WTC11 (cell line): ENCODE results near the gene KIAA1755. TPM values are rescaled to one million over a fixed set of nuclear protein-coding genes. Genes with fewer than 3 reads are reported as not detected.

Experiments used
- ATAC-seq: fragments of 200-7000 bp; cut with Tn5 transposase; 2 replicates; pipeline ENCODE4 v1.10.0; 2021; ENCODE audit warnings: mild to moderate bottlenecking, moderate library complexity
- CTCF ChIA-PET: fragments of 300-600 bp; sonication (Branson Sonifier 250); formaldehyde crosslinking; loops from one replicate; lab custom pipeline; 2021; ENCODE audit warnings: antibody characterized with exemption; lab: Charles Lee
- POLR2A ChIA-PET: fragments of 350-600 bp; sonication (Branson Sonifier 250); formaldehyde crosslinking; loops from one replicate; lab custom pipeline; 2021; ENCODE audit warnings: antibody characterized with exemption; lab: Charles Lee
- DNase-seq: peaks from one replicate; pipeline ENCODE4 v3.0.0; 2021; ENCODE audit warnings: low spot score
- H3K27ac Mint-ChIP-seq: 2 replicates; pipeline ENCODE4 v1.8.0; 2021; ENCODE audit warnings: mixed read lengths
- H3K27me3 Mint-ChIP-seq: 2 replicates; pipeline ENCODE4 v1.8.0; 2021; ENCODE audit warnings: low read depth, mild to moderate bottlenecking, moderate library complexity, mixed read lengths
- H3K36me3 Mint-ChIP-seq: 2 replicates; pipeline ENCODE4 v1.8.0; 2021; ENCODE audit warnings: mixed read lengths
- H3K4me1 Mint-ChIP-seq: 2 replicates; pipeline ENCODE4 v1.8.0; 2022; ENCODE audit warnings: mixed read lengths
- H3K4me3 Mint-ChIP-seq: 2 replicates; pipeline ENCODE4 v1.8.0; 2021; ENCODE audit warnings: mild to moderate bottlenecking, moderate library complexity, mixed read lengths
- H3K9me3 Mint-ChIP-seq: 2 replicates; pipeline ENCODE4 v1.8.0; 2021; ENCODE audit warnings: mixed read lengths
- AFF4 ChIP-seq: sonication (generic); formaldehyde crosslinking; IDR thresholded peaks from 2 replicates; pipeline ENCODE4 v1.8.1; 2023; ENCODE audit warnings: mild to moderate bottlenecking, missing genetic modification reagents, borderline replicate concordance
- CTCF ChIP-seq: fragments of 200-600 bp; IDR thresholded peaks from 2 replicates; pipeline ENCODE4 v1.8.0; 2022; ENCODE audit warnings: antibody characterized with exemption
- FOXK1 ChIP-seq: sonication (generic); formaldehyde crosslinking; IDR thresholded peaks from 2 replicates; pipeline ENCODE4 v1.8.0; 2022; ENCODE audit warnings: mild to moderate bottlenecking, moderate library complexity, missing genetic modification reagents
- FOXP4 ChIP-seq: sonication (generic); formaldehyde crosslinking; IDR thresholded peaks from 2 replicates; pipeline ENCODE4 v1.8.0; 2022; ENCODE audit warnings: mild to moderate bottlenecking, missing genetic modification reagents
- NFE2L1 ChIP-seq: sonication (generic); formaldehyde crosslinking; IDR thresholded peaks from 2 replicates; pipeline ENCODE4 v1.8.1; 2023; ENCODE audit warnings: missing genetic modification reagents
- NR2C2 ChIP-seq: sonication (generic); formaldehyde crosslinking; IDR thresholded peaks from 2 replicates; pipeline ENCODE4 v1.8.0; 2022; ENCODE audit warnings: mild to moderate bottlenecking, missing genetic modification reagents
- PRDM15 ChIP-seq: sonication (generic); formaldehyde crosslinking; IDR thresholded peaks from 2 replicates; pipeline ENCODE4 v1.8.0; 2022; ENCODE audit warnings: missing genetic modification reagents
- SMAD4 ChIP-seq: sonication (generic); formaldehyde crosslinking; IDR thresholded peaks from 2 replicates; pipeline ENCODE4 v1.8.0; 2022; ENCODE audit warnings: mild to moderate bottlenecking, missing genetic modification reagents
- TEAD1 ChIP-seq: sonication (generic); formaldehyde crosslinking; IDR thresholded peaks from 2 replicates; pipeline ENCODE4 v1.8.0; 2022; ENCODE audit warnings: mild to moderate bottlenecking, missing genetic modification reagents
- TEAD4 ChIP-seq: sonication (generic); formaldehyde crosslinking; IDR thresholded peaks from 2 replicates; pipeline ENCODE4 v1.8.0; 2022; ENCODE audit warnings: mild to moderate bottlenecking, missing genetic modification reagents
- ZNF281 ChIP-seq: sonication (generic); formaldehyde crosslinking; IDR thresholded peaks from 2 replicates; pipeline ENCODE4 v1.8.0; 2023; ENCODE audit warnings: mild to moderate bottlenecking, missing genetic modification reagents
- ZNF317 ChIP-seq: sonication (generic); formaldehyde crosslinking; IDR thresholded peaks from 2 replicates; pipeline ENCODE4 v1.8.1; 2023; ENCODE audit warnings: low read depth, mild to moderate bottlenecking, moderate library complexity, missing genetic modification reagents, borderline replicate concordance
- ZNF532 ChIP-seq: fragments of 250-450 bp; sonication (Bioruptor Pico); IDR thresholded peaks from 2 replicates; pipeline ENCODE4 v1.9.0; 2021; ENCODE audit warnings: mild to moderate bottlenecking, borderline replicate concordance
- ZNF671 ChIP-seq: fragments of 250-450 bp; sonication (Bioruptor Pico); IDR thresholded peaks from 2 replicates; pipeline ENCODE4 v1.8.0; 2021; ENCODE audit warnings: mild to moderate bottlenecking
- total RNA-seq: library from RNA; stranded (reverse); gene quantifications from 3 replicates; pipeline ENCODE4 v1.2.3, GENCODE V29; 2021

KIAA1755 gene
- total RNA-seq, 1 experiment from 2014 or later: 0.50 TPM

GRCh38 chr20:38270869-38271605 is 10.5 kb upstream of the KIAA1755 start:
- POLR2A ChIA-PET: no interaction called here
- DNase-seq (no peak), ATAC-seq (no peak)
- CTCF ChIA-PET: no interaction called here
- no peak overlapping the region for H3K27ac Mint-ChIP-seq
- no peaks in the 10 kb centered on the region for H3K36me3 Mint-ChIP-seq
- H3K4me1 Mint-ChIP-seq: peaks cover 2% of the 10 kb centered on the region; the same call in 1 of the 2 replicates
- no peak for TF ChIP-seq NFE2L1 (CRISPR knock-in tag)
- H3K9me3 Mint-ChIP-seq: peaks cover 11% of the 10 kb centered on the region
- H3K27me3 Mint-ChIP-seq: peaks cover 2% of the 10 kb centered on the region
- H3K4me3 Mint-ChIP-seq: no peak overlapping the region

- POLR2A ChIA-PET: no interaction called here
- DNase-seq (no peak), ATAC-seq (no peak)
- no peaks in the 10 kb centered on the region for H3K36me3 Mint-ChIP-seq
- CTCF ChIA-PET: interaction anchor here (1.4 kb wide), 1 partner anchor 17 kb away, joined by 4 read pairs; no protein-coding TSS in a partner anchor
- H3K9me3 Mint-ChIP-seq: peaks cover 11% of the 10 kb centered on the region
- TF ChIP-seq AFF4: no peak
- TF ChIP-seq ZNF317 (CRISPR knock-in tag): no peak
- TF ChIP-seq ZNF671 (CRISPR knock-in tag): no peak
- TF ChIP-seq ZNF281 (CRISPR knock-in tag): no peak
- no peak for TF ChIP-seq SMAD4 (CRISPR knock-in tag)
- no peak for TF ChIP-seq ZNF532 (CRISPR knock-in tag)
- no peak for TF ChIP-seq TEAD1 (CRISPR knock-in tag)
- TF ChIP-seq NR2C2 (CRISPR knock-in tag): no peak
- no peak for TF ChIP-seq TEAD4
- no peak for TF ChIP-seq PRDM15 (CRISPR knock-in tag)
- TF ChIP-seq CTCF: no peak
- no peak for TF ChIP-seq FOXP4 (CRISPR knock-in tag)
- TF ChIP-seq FOXK1: no peak
- H3K27me3 Mint-ChIP-seq: peaks cover 5% of the 10 kb centered on the region
- H3K4me1 Mint-ChIP-seq: no peaks in the 10 kb centered on the region
- no peak overlapping the region for H3K27ac Mint-ChIP-seq
- no peak overlapping the region for H3K4me3 Mint-ChIP-seq
Measured at GRCh38 chr20:38269715-38270114, 9.2 kb upstream of the KIAA1755 start.
